HG03520 (cell line): ENCODE measurements around the gene SRRM4.

Experiments used
- ATAC-seq: cut with Tn5 transposase; IDR thresholded peaks from one replicate; pipeline ENCODE4 v1.9.1; 2021; ENCODE audit warnings: mild to moderate bottlenecking, moderate library complexity; ENCODE audit not compliant: unreplicated experiment

SRRM4 gene

GRCh38 chr12:119117936-119118335, 136.6 kb downstream of the SRRM4 start:
- no peak for ATAC-seq

DNA sequence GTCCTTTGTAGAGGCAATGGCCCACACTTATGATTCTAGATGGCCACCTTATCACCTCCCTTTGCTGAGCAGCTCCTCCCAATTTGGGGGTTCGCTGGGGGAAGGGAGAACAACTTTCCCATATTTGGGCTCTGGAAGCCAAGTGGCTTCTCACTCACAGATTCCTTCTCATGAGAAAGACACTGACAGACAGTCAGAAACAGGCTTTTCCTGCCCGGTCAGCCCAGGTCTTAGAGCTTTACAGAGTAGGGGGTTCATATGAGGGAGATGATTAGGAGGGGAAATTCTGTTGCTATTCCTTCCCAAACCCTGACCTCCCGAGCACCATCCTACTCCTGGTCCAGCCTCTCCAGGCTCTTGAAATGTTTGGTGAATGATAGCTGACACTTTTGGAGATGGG, 137.3 kb downstream of the SRRM4 start:
- ATAC-seq, result no peak

DNA sequence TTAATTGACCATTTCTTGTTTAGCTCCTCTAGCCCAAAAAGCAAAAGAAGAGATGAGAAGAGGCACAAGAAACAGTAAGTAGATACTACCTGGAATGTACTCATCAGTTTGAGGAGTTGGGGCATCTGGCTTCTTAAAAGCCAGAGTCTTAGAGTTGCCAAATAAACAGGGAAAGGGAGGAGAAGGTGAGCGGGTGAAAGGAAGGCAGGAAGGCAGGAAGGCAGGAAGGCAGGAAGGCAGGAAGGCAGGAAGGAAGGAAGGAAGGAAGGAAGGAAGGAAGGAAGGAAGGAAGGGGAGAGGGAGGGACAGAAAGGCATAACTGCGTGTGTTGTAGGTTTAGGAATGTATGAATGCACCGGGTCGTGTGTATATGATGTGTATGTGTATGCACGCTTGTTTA, 140.7 kb downstream of the SRRM4 start:
- ATAC-seq, result no peak

DNA sequence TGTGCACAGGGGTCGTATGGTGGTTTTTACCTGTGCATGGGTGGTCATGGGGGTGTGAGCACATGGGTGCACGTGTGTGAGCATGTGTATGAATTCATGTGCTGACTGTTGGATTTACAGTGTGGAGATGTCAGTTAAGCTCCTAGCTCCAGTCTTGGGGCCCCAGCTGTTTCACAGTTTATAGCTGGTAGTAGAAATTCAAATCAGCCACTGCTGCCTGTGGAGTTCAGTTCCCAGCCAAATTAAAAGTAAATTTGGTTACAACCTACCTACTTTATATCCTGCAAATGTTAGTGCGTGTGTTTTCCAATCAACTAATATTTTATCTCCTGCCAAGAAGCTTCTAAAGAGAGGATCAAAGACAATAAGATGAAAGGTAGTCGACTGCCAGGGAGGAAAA, 141.4 kb downstream of the SRRM4 start:
- no peak for ATAC-seq

- no peak for ATAC-seq
These were observed 147.2 kb downstream of the SRRM4 start for GRCh38 chr12:119128527-119128926.

- no peak for ATAC-seq
These were observed 148.6 kb downstream of the SRRM4 start for GRCh38 chr12:119129827-119130434.

GRCh38 chr12:119130523-119130922, 149.2 kb downstream of the SRRM4 start:
- no peak for ATAC-seq

GRCh38 chr12:119134284-119135072, 153.1 kb downstream of the SRRM4 start:
- ATAC-seq, result no peak

DNA sequence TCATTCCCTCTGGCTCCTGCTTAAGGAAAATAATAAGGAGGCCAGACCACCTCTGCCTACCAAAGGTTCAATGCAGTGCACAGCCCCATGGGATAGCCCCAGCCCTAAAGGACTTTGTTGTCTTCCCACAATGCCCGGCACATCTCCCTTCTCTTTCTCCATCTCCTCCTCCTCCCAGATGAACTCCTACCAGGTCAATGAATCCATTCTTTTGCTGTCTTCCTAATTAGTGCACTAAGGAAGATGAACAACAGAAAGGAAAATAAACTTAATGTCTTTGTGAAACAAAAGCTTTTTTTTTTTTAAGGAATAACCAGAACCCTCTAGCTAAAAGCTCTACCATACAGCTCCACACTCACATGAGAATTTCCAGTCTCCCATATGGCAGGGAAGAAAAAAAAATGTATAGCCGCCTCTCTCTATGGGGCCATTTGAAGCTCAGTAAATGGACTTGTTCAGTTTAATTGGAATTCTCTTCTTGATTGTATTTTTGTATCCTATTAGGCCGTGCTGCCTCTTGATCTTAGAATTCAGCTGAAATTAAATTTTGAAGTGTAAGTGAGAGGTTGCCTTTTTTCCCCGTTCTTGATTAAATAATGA, 155.6 kb downstream of the SRRM4 start:
- ATAC-seq, result no peak

DNA sequence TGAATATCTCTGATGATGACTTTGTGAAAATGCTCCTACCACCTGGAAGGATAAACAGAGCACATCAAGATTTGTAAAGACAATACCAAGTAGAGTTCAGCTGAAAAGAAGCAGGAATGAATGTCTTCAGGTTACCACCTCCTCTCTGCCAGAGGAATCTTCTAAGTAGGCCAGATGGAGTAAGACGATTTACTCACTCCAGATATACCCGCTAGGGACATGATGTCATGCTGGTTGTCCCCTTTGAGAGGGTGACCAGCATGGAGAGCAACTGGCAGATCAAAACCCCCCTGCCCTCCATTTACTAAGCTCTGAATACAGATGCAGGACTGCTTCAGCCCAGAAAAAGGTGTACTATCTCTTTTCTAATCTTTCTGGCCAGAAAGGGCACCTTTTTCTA, 158.1 kb downstream of the SRRM4 start:
- no peak for ATAC-seq

DNA sequence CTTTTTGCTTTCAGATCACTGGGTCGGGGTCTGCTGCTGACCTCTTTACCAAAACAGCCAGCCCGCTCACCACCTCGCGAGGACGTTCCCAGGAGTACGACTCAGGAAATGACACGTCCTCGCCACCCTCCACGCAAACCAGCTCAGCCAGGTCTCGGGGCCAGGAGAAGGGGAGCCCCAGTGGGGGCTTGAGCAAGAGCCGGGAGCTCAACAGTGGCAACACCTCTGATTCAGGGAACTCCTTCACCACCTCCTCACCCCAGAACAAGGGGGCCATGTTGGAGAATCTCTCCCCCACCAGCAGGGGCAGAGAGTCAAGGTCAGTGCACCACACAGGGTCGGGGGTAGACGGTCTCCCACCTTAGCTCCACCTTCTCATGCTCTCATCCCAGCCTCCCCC, 164.0 kb downstream of the SRRM4 start:
- ATAC-seq, result no peak

DNA sequence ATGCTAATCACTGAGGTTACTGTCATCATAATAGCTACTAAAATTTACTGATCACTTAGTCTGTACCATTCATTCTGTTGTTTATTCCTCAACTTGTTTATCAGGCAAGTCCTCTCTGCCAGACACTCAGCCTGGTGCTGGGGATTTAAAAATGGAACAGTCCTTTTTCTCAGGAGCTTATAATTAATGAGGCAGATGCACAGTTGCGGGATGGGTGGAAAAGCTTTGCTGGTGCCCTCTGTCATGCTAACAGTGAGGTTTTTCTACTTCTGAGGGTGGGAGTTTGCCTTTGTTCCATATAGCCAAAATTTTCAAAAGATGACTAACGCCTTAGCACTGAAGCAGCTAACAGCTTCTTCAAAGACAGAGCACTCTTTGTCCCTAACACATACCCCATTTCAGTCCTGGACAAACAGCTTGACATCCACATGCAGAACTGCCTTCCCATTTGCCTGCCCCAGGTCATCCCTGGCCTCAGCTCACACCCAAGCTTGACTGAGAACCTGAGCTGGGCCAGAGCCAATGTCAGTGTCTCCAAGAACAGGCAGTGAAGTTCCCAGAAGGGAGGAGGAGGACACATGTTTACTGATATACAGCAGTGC, 166.6 kb downstream of the SRRM4 start:
- ATAC-seq, result no peak

GRCh38 chr12:119149270-119149669, 167.9 kb downstream of the SRRM4 start:
- ATAC-seq, result no peak

GRCh38 chr12:119151445-119152026, 170.2 kb downstream of the SRRM4 start:
- no peak for ATAC-seq

GRCh38 chr12:119153477-119154434, 172.4 kb downstream of the SRRM4 start:
- no peak for ATAC-seq

- ATAC-seq, result no peak
These were observed 173.1 kb downstream of the SRRM4 start for GRCh38 chr12:119154435-119154818.

DNA sequence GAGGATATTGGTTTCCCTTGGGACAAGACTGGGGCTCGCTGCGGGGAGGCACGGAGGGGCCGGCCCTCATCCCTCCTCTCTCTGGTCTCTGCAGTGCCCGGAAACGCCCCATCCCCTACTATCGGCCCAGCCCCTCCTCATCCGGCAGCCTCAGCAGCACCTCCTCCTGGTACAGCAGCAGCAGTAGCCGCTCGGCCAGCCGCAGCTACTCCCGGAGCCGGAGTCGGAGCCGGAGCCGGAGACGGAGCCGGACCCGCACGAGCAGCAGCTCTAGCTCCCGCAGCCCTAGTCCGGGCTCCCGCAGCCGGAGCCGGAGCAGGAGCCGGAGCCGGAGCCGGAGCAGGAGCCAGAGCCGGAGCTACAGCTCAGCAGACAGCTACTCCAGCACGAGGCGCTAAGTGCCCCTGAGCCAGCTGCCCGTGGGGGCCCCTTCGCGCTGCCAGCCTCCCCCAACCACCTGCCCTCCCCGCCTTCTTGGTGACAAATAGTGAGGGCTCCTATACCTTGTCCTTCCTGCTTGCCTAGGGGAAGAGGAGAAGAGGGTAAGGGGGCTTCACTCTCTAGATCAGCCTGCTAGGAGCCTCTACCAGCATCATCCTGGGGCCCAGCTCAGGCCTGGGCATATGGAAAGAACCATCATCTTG, 175.2 kb downstream of the SRRM4 start:
- no peak for ATAC-seq

DNA sequence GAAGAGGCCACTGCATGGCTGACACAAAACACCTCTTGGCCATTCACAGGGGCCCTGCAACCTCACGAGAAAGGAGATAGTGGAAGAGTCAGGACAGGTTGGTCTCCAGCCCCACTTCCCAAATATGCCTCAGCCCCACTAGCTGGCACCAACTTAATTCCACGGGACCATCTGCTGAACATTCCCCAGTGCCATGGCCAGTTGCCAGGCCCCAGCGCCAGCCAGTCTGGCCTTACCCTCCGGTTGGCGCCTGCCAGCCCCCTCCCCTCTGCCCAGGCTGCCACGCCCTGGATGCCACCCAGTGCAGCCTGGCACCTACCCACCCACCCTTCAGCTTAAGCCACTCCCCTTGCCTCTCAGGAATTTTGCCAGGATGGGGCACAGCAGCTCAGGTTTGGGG, 176.2 kb downstream of the SRRM4 start:
- ATAC-seq, result no peak

- no peak for ATAC-seq
These were observed 176.6 kb downstream of the SRRM4 start for GRCh38 chr12:119157978-119158377.

DNA sequence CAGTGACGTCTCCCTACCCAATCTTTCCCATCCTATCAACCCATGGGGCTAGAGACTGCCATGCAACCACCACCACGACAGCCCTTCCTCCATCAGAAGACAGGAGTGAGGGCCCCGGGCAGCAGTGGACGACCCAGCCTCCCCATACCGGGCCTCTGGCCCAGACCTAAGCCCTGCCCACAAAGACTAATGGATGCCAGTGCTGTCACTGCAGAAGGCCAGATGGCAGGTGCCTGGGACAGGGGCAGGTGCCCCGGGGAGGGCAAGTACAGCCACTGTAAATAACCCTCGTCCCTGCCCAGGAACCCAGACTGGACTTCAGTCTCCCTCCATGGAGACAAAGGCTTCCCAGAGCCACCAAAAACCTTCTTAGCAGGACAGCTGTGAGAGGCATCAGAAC, 177.1 kb downstream of the SRRM4 start:
- no peak for ATAC-seq
